HEK293 (cell line): Measurements from ENCODE around the gene ITPKC.

Experiments
- CTCF ChIA-PET: fragments of 350-600 bp; formaldehyde crosslinking; extraction: SDS; loops from one replicate; lab custom pipeline; 2021; ENCODE audit warnings: antibody characterized with exemption; lab: Yijun Ruan, JAX
- POLR2A ChIA-PET: fragments of 300-600 bp; formaldehyde crosslinking; extraction: SDS; loops from one replicate; lab custom pipeline; 2020; ENCODE audit warnings: antibody characterized with exemption, inconsistent platforms; lab: Yijun Ruan, JAX
- H3K27ac ChIP-seq: fragments of 200-500 bp; sonication (Bioruptor generic); 2 replicates; pipeline ENCODE4 v1.5.1; 2014; ENCODE audit warnings: low read depth, low read length, control low read depth, inconsistent platforms; ENCODE audit errors: extremely low read depth
- H3K36me3 ChIP-seq, 2 experiments: fragments of 200-500 bp in 1 of 2; sonication (Bioruptor generic) in 1 of 2; 1 replicate in 1 of 2; 2 replicates in 1 of 2; pipeline ENCODE4 v1.5.1; 2014 to 2017; ENCODE audit warnings: inconsistent platforms in 2 of 2, low read length in 2 of 2; ENCODE audit not compliant: control insufficient read depth in 2 of 2, insufficient read depth in 1 of 2
- H3K4me1 ChIP-seq: fragments of 200-500 bp; sonication (Bioruptor generic); 2 replicates; pipeline ENCODE4 v1.5.1; 2014; ENCODE audit warnings: mild to moderate bottlenecking, low read length, inconsistent platforms; ENCODE audit not compliant: control insufficient read depth, insufficient read depth
- H3K4me3 ChIP-seq: 2 replicates; pipeline ENCODE4 v1.5.1; 2011; ENCODE audit warnings: low read depth, mild to moderate bottlenecking, control low read depth, low read length, moderate library complexity
- H3K9me3 ChIP-seq: fragments of 200-500 bp; sonication (Bioruptor generic); 2 replicates; pipeline ENCODE4 v1.5.1; 2014; ENCODE audit warnings: low read depth, low read length, inconsistent platforms; ENCODE audit not compliant: control insufficient read depth, insufficient read depth
- KLF7 ChIP-seq: fragments of 450-650 bp; formaldehyde crosslinking; IDR thresholded peaks from 2 replicates; pipeline ENCODE4 v1.5.1; 2016; ENCODE audit warnings: missing biosample characterization, missing genetic modification characterization, borderline replicate concordance
- PRDM1 ChIP-seq: fragments of 450-650 bp; formaldehyde crosslinking; IDR thresholded peaks from 2 replicates; pipeline ENCODE4; 2016; ENCODE audit warnings: missing biosample characterization, missing genetic modification characterization
- SCRT1 ChIP-seq: fragments of 450-650 bp; formaldehyde crosslinking; IDR thresholded peaks from 2 replicates; pipeline ENCODE4 v1.5.1; 2016; ENCODE audit warnings: missing biosample characterization, missing genetic modification characterization, borderline replicate concordance
- SETDB1 ChIP-seq: IDR thresholded peaks from one replicate; pipeline ENCODE4 v1.6.1; 2017; ENCODE audit warnings: mild to moderate bottlenecking, low read length, moderate library complexity, mixed read lengths; ENCODE audit not compliant: insufficient read length
- ZBTB7A ChIP-seq: fragments of 450-650 bp; formaldehyde crosslinking; IDR thresholded peaks from 2 replicates; pipeline ENCODE4 v1.5.1; 2016; ENCODE audit warnings: low read depth, missing biosample characterization, missing genetic modification characterization
- ZFHX2 ChIP-seq: fragments of 450-650 bp; formaldehyde crosslinking; conservative IDR thresholded peaks from 2 replicates; pipeline ENCODE4 v1.5.1; 2016; ENCODE audit warnings: missing biosample characterization, missing genetic modification characterization
- ZNF155 ChIP-seq: fragments of 450-650 bp; formaldehyde crosslinking; IDR thresholded peaks from 2 replicates; pipeline ENCODE4 v1.5.1; 2016; ENCODE audit warnings: missing biosample characterization, missing genetic modification characterization
- ZNF184 ChIP-seq: fragments of 450-650 bp; IDR thresholded peaks from 2 replicates; pipeline ENCODE4 v1.5.1; 2018; ENCODE audit warnings: missing biosample characterization, mild to moderate bottlenecking, missing genetic modification characterization
- ZNF302 ChIP-seq: fragments of 450-650 bp; formaldehyde crosslinking; IDR thresholded peaks from 2 replicates; pipeline ENCODE4 v1.5.1; 2016; ENCODE audit warnings: missing biosample characterization, missing genetic modification characterization, low read depth
- ZNF311 ChIP-seq: fragments of 450-650 bp; formaldehyde crosslinking; IDR thresholded peaks from 2 replicates; pipeline ENCODE4 v1.5.1; 2017; ENCODE audit warnings: missing biosample characterization, missing genetic modification characterization, borderline replicate concordance
- ZNF560 ChIP-seq: fragments of 450-650 bp; formaldehyde crosslinking; IDR thresholded peaks from 2 replicates; pipeline ENCODE4 v1.5.1; 2017; ENCODE audit warnings: missing biosample characterization, missing genetic modification characterization, borderline replicate concordance
- ZNF585B ChIP-seq: fragments of 450-650 bp; formaldehyde crosslinking; IDR thresholded peaks from 2 replicates; pipeline ENCODE4 v1.5.1; 2016; ENCODE audit warnings: missing biosample characterization, missing genetic modification characterization
- ZNF670 ChIP-seq: fragments of 450-650 bp; formaldehyde crosslinking; IDR thresholded peaks from 2 replicates; pipeline ENCODE4 v1.5.1; 2016; ENCODE audit warnings: missing biosample characterization, missing genetic modification characterization, low read depth
- ZNF701 ChIP-seq: fragments of 450-650 bp; formaldehyde crosslinking; IDR thresholded peaks from 2 replicates; pipeline ENCODE4 v1.5.1; 2016; ENCODE audit warnings: missing biosample characterization, missing genetic modification characterization
- ZNF837 ChIP-seq: fragments of 450-650 bp; formaldehyde crosslinking; IDR thresholded peaks from 2 replicates; pipeline ENCODE4 v1.5.1; 2016; ENCODE audit warnings: missing biosample characterization, missing genetic modification characterization
- ZSCAN16 ChIP-seq: fragments of 450-650 bp; formaldehyde crosslinking; IDR thresholded peaks from 2 replicates; pipeline ENCODE4 v1.5.1; 2016; ENCODE audit warnings: missing biosample characterization, missing genetic modification characterization
- ZSCAN30 ChIP-seq: fragments of 450-650 bp; IDR thresholded peaks from 2 replicates; pipeline ENCODE4 v1.5.1; 2018; ENCODE audit warnings: missing biosample characterization, mild to moderate bottlenecking, missing genetic modification characterization, moderate library complexity
- ZXDB ChIP-seq: fragments of 450-650 bp; formaldehyde crosslinking; IDR thresholded peaks from 2 replicates; pipeline ENCODE4 v1.5.1; 2016; ENCODE audit warnings: missing biosample characterization, missing genetic modification characterization
- TF ChIP-seq, protein P1 (sequence below): fragments of 450-650 bp; formaldehyde crosslinking; IDR thresholded peaks from 2 replicates; pipeline ENCODE4 v1.5.1; 2017; ENCODE audit warnings: missing biosample characterization, missing genetic modification characterization
- TF ChIP-seq, protein P2 (sequence below): IDR thresholded peaks from 2 replicates; pipeline ENCODE4 v1.6.1; 2011; ENCODE audit warnings: mild to moderate bottlenecking, low read depth, low read length, borderline replicate concordance
- TF ChIP-seq, protein P3 (sequence below): fragments of 450-650 bp; formaldehyde crosslinking; IDR thresholded peaks from 2 replicates; pipeline ENCODE4 v1.5.0; 2017; ENCODE audit warnings: missing biosample characterization, missing genetic modification characterization, borderline replicate concordance
- TF ChIP-seq, protein P4 (sequence below): fragments of 450-650 bp; formaldehyde crosslinking; IDR thresholded peaks from 2 replicates; pipeline ENCODE4 v1.5.1; 2016; ENCODE audit warnings: missing biosample characterization, missing genetic modification characterization
- TF ChIP-seq, protein P5 (sequence below): fragments of 450-650 bp; formaldehyde crosslinking; IDR thresholded peaks from 2 replicates; pipeline ENCODE4 v1.5.1; 2017; ENCODE audit warnings: missing biosample characterization, missing genetic modification characterization
- TF ChIP-seq, protein P6 (sequence below): fragments of 450-650 bp; IDR thresholded peaks from 2 replicates; pipeline ENCODE4 v1.5.1; 2018; ENCODE audit warnings: missing biosample characterization, mild to moderate bottlenecking, missing genetic modification characterization
- TF ChIP-seq, protein P7 (sequence below): sonication (generic); formaldehyde crosslinking; IDR thresholded peaks from 2 replicates; pipeline ENCODE4 v1.8.1; 2022; ENCODE audit warnings: mild to moderate bottlenecking, moderate library complexity, missing genetic modification reagents

ITPKC gene

DNA sequence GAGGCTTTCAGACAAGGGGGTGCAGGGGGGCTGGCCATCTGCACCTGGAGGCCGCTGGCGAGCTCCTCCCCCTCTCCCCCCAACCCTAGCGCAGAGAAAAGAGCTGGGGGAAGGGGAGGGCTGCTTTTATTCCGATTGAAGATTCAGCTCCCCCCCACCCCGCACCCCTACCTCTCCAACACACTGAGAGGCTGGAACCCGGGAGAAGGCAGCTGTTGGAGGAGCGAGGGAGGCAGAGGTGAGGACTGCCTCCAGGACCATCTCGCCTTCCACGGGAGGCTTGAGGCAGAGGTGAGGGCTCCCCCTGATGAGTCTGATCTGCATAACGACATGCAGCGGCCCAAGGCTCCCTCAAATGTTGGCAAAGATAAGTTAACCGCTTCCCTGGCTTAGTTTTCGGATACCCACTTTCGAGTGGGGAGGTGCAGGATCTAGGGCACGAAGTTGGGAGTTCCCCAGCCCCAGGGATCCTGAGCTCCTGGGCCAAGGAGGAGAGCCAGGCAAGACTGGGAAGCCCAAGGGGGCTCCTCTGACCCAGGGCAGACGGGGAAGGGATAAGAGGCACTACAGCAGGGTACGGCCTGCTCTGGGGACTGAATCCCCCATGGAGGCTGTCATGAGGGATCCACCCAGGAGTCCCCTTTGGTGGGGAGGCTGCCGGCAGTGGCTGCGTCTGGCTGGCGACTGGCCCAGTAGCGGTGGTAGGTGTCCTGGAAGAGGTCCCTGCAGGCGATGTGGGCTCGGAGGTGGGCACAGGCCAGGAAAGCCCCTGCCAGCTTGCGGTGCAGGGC, 25.3 kb upstream of the ITPKC start (continued):
- no peak for TF ChIP-seq ZFHX2 (tag by site-specific recombination)
- TF ChIP-seq ZNF155 (tag by site-specific recombination) = no peak
- TF ChIP-seq PRDM1 (tag by site-specific recombination) = no peak
- TF ChIP-seq ZNF311 (tag by site-specific recombination) = no peak
- TF ChIP-seq, protein P1, sequence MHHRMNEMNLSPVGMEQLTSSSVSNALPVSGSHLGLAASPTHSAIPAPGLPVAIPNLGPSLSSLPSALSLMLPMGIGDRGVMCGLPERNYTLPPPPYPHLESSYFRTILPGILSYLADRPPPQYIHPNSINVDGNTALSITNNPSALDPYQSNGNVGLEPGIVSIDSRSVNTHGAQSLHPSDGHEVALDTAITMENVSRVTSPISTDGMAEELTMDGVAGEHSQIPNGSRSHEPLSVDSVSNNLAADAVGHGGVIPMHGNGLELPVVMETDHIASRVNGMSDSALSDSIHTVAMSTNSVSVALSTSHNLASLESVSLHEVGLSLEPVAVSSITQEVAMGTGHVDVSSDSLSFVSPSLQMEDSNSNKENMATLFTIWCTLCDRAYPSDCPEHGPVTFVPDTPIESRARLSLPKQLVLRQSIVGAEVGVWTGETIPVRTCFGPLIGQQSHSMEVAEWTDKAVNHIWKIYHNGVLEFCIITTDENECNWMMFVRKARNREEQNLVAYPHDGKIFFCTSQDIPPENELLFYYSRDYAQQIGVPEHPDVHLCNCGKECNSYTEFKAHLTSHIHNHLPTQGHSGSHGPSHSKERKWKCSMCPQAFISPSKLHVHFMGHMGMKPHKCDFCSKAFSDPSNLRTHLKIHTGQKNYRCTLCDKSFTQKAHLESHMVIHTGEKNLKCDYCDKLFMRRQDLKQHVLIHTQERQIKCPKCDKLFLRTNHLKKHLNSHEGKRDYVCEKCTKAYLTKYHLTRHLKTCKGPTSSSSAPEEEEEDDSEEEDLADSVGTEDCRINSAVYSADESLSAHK (tag by site-specific recombination) = no peak
- no peak for TF ChIP-seq KLF7 (tag by site-specific recombination)
- TF ChIP-seq ZNF585B (tag by site-specific recombination) = no peak
- TF ChIP-seq, protein P2, sequence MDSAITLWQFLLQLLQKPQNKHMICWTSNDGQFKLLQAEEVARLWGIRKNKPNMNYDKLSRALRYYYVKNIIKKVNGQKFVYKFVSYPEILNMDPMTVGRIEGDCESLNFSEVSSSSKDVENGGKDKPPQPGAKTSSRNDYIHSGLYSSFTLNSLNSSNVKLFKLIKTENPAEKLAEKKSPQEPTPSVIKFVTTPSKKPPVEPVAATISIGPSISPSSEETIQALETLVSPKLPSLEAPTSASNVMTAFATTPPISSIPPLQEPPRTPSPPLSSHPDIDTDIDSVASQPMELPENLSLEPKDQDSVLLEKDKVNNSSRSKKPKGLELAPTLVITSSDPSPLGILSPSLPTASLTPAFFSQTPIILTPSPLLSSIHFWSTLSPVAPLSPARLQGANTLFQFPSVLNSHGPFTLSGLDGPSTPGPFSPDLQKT = no peak
- no peak for TF ChIP-seq SETDB1
- TF ChIP-seq, protein P3, sequence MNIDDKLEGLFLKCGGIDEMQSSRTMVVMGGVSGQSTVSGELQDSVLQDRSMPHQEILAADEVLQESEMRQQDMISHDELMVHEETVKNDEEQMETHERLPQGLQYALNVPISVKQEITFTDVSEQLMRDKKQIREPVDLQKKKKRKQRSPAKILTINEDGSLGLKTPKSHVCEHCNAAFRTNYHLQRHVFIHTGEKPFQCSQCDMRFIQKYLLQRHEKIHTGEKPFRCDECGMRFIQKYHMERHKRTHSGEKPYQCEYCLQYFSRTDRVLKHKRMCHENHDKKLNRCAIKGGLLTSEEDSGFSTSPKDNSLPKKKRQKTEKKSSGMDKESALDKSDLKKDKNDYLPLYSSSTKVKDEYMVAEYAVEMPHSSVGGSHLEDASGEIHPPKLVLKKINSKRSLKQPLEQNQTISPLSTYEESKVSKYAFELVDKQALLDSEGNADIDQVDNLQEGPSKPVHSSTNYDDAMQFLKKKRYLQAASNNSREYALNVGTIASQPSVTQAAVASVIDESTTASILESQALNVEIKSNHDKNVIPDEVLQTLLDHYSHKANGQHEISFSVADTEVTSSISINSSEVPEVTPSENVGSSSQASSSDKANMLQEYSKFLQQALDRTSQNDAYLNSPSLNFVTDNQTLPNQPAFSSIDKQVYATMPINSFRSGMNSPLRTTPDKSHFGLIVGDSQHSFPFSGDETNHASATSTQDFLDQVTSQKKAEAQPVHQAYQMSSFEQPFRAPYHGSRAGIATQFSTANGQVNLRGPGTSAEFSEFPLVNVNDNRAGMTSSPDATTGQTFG (tag by site-specific recombination) = no peak
- no peak for TF ChIP-seq SCRT1 (tag by site-specific recombination)
- TF ChIP-seq ZNF560 (tag by site-specific recombination) = no peak
- no peak for TF ChIP-seq ZNF302 (tag by site-specific recombination)
- TF ChIP-seq ZNF184 (tag by site-specific recombination) = no peak
- no peak for TF ChIP-seq ZNF670
- no peak for TF ChIP-seq ZNF837
- no peak for TF ChIP-seq ZXDB
- TF ChIP-seq ZSCAN16 (tag by site-specific recombination) = 0 out of 2 replicates have a peak, but pooled peaks have one; percentile 0
- 0 out of 2 replicates have a peak, but pooled peaks have one; percentile 4 for TF ChIP-seq ZSCAN30 (tag by site-specific recombination)
- TF ChIP-seq, protein P4, sequence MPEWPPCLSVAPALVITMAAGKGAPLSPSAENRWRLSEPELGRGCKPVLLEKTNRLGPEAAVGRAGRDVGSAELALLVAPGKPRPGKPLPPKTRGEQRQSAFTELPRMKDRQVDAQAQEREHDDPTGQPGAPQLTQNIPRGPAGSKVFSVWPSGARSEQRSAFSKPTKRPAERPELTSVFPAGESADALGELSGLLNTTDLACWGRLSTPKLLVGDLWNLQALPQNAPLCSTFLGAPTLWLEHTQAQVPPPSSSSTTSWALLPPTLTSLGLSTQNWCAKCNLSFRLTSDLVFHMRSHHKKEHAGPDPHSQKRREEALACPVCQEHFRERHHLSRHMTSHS (tag by site-specific recombination) = 0 out of 2 replicates have a peak, but pooled peaks have one; percentile 38
- TF ChIP-seq, all 188 proteins: peak for 16

DNA sequence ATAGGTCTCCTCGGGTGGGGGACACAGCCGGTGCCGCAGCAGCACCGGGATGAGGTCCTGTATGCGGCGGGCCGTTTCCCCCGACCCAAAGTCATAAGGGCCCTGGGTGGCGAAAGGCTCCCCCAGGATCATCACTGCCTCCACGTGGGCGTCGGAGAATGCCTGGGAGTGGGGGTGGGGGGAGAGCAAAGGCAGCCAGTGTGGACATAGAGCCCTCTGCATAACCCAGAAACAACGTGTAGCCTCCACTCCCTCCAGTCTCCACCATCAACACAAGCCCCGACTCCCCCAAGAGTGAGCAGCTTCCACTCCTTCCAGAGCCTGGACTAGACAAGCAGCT, 24.7 kb upstream of the ITPKC start:
- Histone ChIP-seq H3K4me3 (no peak overlapping the region), H3K9me3 (no peaks in the 10 kb centered on the region), H3K4me1 (peaks cover 16% of the 10 kb centered on the region), H3K36me3 (peaks cover 28 to 34% of the 10 kb centered on the region in 2 experiments), H3K27ac (no peak overlapping the region)
- POLR2A ChIA-PET = interaction anchor here (1.1 to 2.3 kb wide), 5 partner anchors 10 to 86 kb away, joined by 4 to 16 read pairs (median 5); partner anchors contain the start of genes COQ8B, ITPKC and RAB4B
- CTCF ChIA-PET = interaction anchor here (0.8 to 1.3 kb wide), 2 partner anchors 24 to 143 kb away, joined by 3 to 4 read pairs; partner anchors contain the start of gene COQ8B
- TF ChIP-seq, protein P5, sequence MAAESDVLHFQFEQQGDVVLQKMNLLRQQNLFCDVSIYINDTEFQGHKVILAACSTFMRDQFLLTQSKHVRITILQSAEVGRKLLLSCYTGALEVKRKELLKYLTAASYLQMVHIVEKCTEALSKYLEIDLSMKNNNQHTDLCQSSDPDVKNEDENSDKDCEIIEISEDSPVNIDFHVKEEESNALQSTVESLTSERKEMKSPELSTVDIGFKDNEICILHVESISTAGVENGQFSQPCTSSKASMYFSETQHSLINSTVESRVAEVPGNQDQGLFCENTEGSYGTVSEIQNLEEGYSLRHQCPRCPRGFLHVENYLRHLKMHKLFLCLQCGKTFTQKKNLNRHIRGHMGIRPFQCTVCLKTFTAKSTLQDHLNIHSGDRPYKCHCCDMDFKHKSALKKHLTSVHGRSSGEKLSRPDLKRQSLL (tag by site-specific recombination) = peak; percentile 77; the same call in 1 of the 2 replicates
- TF ChIP-seq ZBTB7A (tag by site-specific recombination) (no peak), ZNF701 (no peak), ZFHX2 (tag by site-specific recombination) (peak; percentile 89)
- TF ChIP-seq, protein P6, sequence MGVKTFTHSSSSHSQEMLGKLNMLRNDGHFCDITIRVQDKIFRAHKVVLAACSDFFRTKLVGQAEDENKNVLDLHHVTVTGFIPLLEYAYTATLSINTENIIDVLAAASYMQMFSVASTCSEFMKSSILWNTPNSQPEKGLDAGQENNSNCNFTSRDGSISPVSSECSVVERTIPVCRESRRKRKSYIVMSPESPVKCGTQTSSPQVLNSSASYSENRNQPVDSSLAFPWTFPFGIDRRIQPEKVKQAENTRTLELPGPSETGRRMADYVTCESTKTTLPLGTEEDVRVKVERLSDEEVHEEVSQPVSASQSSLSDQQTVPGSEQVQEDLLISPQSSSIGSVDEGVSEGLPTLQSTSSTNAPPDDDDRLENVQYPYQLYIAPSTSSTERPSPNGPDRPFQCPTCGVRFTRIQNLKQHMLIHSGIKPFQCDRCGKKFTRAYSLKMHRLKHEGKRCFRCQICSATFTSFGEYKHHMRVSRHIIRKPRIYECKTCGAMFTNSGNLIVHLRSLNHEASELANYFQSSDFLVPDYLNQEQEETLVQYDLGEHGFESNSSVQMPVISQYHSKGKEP (tag by site-specific recombination) = no peak
- TF ChIP-seq, protein P7, sequence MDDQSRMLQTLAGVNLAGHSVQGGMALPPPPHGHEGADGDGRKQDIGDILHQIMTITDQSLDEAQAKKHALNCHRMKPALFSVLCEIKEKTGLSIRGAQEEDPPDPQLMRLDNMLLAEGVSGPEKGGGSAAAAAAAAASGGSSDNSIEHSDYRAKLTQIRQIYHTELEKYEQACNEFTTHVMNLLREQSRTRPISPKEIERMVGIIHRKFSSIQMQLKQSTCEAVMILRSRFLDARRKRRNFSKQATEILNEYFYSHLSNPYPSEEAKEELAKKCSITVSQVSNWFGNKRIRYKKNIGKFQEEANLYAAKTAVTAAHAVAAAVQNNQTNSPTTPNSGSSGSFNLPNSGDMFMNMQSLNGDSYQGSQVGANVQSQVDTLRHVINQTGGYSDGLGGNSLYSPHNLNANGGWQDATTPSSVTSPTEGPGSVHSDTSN (CRISPR knock-in tag) = no peak
